ENCODE data around the gene MYO1H.

MYO1H gene

DNA sequence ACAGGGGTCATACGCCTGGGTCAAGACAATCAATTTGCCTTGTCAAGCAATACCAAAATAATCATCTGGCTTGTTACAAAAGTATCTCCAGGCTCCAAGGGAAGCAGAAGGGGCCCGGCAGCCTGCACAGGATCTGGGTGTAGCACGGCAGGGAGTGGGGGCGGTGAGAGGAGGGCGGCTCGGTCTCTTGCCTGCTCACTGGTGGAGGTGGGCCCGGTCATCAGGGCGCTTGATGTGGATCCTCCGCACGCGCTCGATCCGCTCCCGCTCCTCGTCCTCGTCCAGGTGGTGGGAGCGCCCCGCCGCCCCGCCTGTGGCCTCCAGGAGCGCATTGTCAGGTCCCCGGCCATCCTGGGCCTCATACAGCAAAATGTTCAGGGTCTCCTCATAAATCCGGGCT, 103.7 kb downstream of the MYO1H start:
- no peak overlapping the region for H3K27ac ChIP-seq
- no peak overlapping the region for H3K9ac ChIP-seq
- H3K79me2 ChIP-seq = no peaks in the 10 kb centered on the region
- H3K4me1 ChIP-seq = no peaks in the 10 kb centered on the region
- H3K9me3 ChIP-seq (ENCODE audit: control insufficient read depth, low read length) = no peaks in the 10 kb centered on the region
- H2AFZ ChIP-seq = no peak overlapping the region
- H3K27me3 ChIP-seq (ENCODE audit: control insufficient read depth, insufficient read depth, low read length) = no peaks in the 10 kb centered on the region
- no peak overlapping the region for H3K4me2 ChIP-seq (ENCODE audit: low read length)
- no peaks in the 10 kb centered on the region for H3K36me3 ChIP-seq (ENCODE audit: control insufficient read depth, insufficient read depth, low read length)
- H3K4me3 ChIP-seq (ENCODE audit: low read depth, low read length) = no peak overlapping the region
- TF ChIP-seq, protein P1, sequence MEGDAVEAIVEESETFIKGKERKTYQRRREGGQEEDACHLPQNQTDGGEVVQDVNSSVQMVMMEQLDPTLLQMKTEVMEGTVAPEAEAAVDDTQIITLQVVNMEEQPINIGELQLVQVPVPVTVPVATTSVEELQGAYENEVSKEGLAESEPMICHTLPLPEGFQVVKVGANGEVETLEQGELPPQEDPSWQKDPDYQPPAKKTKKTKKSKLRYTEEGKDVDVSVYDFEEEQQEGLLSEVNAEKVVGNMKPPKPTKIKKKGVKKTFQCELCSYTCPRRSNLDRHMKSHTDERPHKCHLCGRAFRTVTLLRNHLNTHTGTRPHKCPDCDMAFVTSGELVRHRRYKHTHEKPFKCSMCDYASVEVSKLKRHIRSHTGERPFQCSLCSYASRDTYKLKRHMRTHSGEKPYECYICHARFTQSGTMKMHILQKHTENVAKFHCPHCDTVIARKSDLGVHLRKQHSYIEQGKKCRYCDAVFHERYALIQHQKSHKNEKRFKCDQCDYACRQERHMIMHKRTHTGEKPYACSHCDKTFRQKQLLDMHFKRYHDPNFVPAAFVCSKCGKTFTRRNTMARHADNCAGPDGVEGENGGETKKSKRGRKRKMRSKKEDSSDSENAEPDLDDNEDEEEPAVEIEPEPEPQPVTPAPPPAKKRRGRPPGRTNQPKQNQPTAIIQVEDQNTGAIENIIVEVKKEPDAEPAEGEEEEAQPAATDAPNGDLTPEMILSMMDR (IDR thresholded peaks at IDR 0.05) = no peak

DNA sequence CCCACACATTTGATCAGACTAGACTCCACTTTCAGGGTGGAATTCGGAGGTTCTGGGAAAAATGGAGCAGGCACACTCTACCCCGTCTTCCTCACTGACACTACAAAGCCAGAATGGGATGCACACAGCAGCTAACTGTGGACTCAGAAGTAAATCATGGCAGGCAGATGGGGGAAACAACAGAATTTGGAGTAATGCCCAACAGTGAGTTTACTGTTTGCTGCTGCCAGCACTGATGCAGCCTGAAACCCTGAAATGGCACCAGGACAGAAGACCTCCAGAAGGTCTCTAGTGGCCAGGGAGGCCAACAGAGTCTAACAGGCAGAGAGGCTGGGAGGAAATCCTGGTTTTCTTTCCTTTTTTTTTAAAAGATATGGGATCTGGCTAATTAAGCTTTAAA, 104.8 kb downstream of the MYO1H start:
- no peak overlapping the region for H2AFZ ChIP-seq
- no peaks in the 10 kb centered on the region for H3K9me3 ChIP-seq (ENCODE audit: control insufficient read depth, low read length)
- no peak overlapping the region for H3K27ac ChIP-seq
- H3K9ac ChIP-seq = no peak overlapping the region
- H3K36me3 ChIP-seq (ENCODE audit: control insufficient read depth, insufficient read depth, low read length) = no peaks in the 10 kb centered on the region
- no peak overlapping the region for H3K4me2 ChIP-seq (ENCODE audit: low read length)
- H3K27me3 ChIP-seq (ENCODE audit: control insufficient read depth, insufficient read depth, low read length) = no peaks in the 10 kb centered on the region
- TF ChIP-seq, protein P1 (IDR thresholded peaks at IDR 0.05) = no peak
- H3K4me1 ChIP-seq = no peaks in the 10 kb centered on the region
- peaks cover 3% of the 10 kb centered on the region for H3K79me2 ChIP-seq
- H3K4me3 ChIP-seq (ENCODE audit: low read depth, low read length) = no peak overlapping the region

DNA sequence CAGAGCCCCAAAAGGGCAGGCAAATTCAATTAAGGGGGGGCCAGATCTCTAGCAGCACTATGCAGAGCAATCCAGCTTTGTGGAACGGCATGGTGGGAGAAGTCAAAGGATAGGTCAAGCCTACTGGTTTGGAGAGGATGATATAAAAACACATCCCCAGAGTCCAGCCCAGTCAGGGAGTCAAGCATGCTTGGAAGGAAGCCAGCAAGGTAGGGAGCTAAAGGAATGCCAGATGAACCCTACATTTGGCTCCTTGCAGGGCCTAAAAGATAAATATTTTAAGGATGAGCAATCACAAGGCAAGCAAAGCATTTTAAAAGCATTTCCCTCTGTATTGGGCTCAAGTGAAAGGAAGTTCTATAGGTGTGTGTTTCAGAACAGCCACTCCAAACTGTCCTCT, 108.0 kb downstream of the MYO1H start:
- Histone ChIP-seq H3K4me3 (ENCODE audit: low read depth, low read length) (no peak overlapping the region), H3K4me1 (no peaks in the 10 kb centered on the region), H3K9me3 (ENCODE audit: control insufficient read depth, low read length) (no peaks in the 10 kb centered on the region), H3K27ac (no peak overlapping the region), H3K27me3 (ENCODE audit: control insufficient read depth, insufficient read depth, low read length) (no peaks in the 10 kb centered on the region), H3K4me2 (ENCODE audit: low read length) (no peak overlapping the region), H2AFZ (no peak overlapping the region), H3K36me3 (ENCODE audit: control insufficient read depth, insufficient read depth, low read length) (no peaks in the 10 kb centered on the region), H3K79me2 (peaks cover 15% of the 10 kb centered on the region), H3K9ac (no peak overlapping the region)
- TF ChIP-seq, protein P1 (IDR thresholded peaks at IDR 0.05) = no peak

DNA sequence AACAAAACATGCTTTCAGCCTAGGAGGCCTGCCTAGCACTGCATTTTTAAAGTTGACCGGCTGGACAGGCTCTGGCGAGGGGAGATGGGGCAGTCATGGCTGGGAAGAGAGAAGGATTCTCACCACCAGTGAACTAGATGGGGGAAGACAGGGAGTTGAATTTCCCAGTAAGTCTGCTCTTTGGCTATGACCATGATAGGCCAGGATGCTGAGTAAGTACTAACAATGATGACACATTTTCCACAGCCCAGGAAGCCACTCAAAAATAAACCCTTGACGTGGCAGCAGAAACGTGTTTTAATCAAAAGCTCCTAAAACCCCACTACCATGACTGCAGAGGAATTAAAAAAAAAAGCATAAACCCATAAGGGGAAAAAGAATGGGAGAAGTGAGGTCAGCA, 110.4 kb downstream of the MYO1H start:
- no peaks in the 10 kb centered on the region for H3K36me3 ChIP-seq (ENCODE audit: control insufficient read depth, insufficient read depth, low read length)
- H3K9ac ChIP-seq = no peak overlapping the region

DNA sequence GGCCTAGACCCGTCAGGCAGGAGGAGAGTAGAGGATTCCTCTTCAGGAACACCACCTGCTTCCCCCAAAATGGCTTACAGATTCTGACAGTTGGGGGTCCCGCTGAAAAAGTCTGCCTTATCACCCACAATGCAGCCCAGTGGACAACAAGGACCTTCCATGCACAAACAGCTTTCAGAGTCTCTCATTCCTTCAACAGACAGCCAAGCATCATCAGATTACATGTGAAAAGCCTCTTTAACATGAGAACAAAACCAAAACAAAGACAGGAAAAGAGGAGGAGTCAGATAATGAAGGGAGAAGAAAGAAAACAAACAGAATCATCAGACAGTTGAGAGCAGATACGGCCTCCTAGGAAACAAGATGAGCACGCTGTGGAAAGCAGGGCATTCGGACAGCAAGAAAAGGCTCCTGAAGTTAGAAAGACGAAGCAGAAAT, 111.1 kb downstream of the MYO1H start:
- Histone ChIP-seq H3K4me1 (peaks cover 13% of the 10 kb centered on the region), H3K9ac (no peak overlapping the region), H3K79me2 (peaks cover 17% of the 10 kb centered on the region), H3K27ac (no peak overlapping the region), H3K4me3 (ENCODE audit: low read depth, low read length) (no peak overlapping the region), H3K36me3 (ENCODE audit: control insufficient read depth, insufficient read depth, low read length) (no peaks in the 10 kb centered on the region), H3K4me2 (ENCODE audit: low read length) (no peak overlapping the region), H2AFZ (no peak overlapping the region), H3K9me3 (ENCODE audit: control insufficient read depth, low read length) (no peaks in the 10 kb centered on the region), H3K27me3 (ENCODE audit: control insufficient read depth, insufficient read depth, low read length) (no peaks in the 10 kb centered on the region)
- TF ChIP-seq, protein P1 (IDR thresholded peaks at IDR 0.05) = no peak

More for the DNA sequence above, 110.4 kb downstream of the MYO1H start:
- TF ChIP-seq, protein P1 (IDR thresholded peaks at IDR 0.05) = no peak
- Histone ChIP-seq H3K4me1 (peaks cover 6% of the 10 kb centered on the region), H2AFZ (no peak overlapping the region), H3K27ac (peak overlapping the region; percentile 16), H3K4me3 (ENCODE audit: low read depth, low read length) (no peak overlapping the region), H3K4me2 (ENCODE audit: low read length) (no peak overlapping the region), H3K9me3 (ENCODE audit: control insufficient read depth, low read length) (no peaks in the 10 kb centered on the region), H3K27me3 (ENCODE audit: control insufficient read depth, insufficient read depth, low read length) (no peaks in the 10 kb centered on the region), H3K79me2 (peaks cover 15% of the 10 kb centered on the region)

Data from parathyroid adenoma (tissue), 2 donors.